HG03558 (cell line): ENCODE measurements around the gene RFT1.

ENCODE experiments used
- ATAC-seq: cut with Tn5 transposase; IDR thresholded peaks from one replicate; pipeline ENCODE4 v1.9.1; 2021; ENCODE audit warnings: moderate number of reproducible peaks; ENCODE audit not compliant: unreplicated experiment; ENCODE audit errors: extremely low read depth

Gene RFT1

GRCh38 chr3:53100818-53101466, 29.3 kb downstream of the RFT1 start:
- ATAC-seq = no peak

- no peak for ATAC-seq
Observed at GRCh38 chr3:53097887-53098286, 32.3 kb downstream of the RFT1 start.

- ATAC-seq = no peak
Observed at GRCh38 chr3:53092942-53093341, 37.3 kb downstream of the RFT1 start.

- no peak for ATAC-seq
Observed at GRCh38 chr3:53092216-53092615, 38.0 kb downstream of the RFT1 start.

GRCh38 chr3:53091011-53091410, 39.2 kb downstream of the RFT1 start:
- ATAC-seq = no peak

GRCh38 chr3:53089511-53089910, 40.7 kb downstream of the RFT1 start:
- ATAC-seq = no peak

- ATAC-seq = no peak
Observed at GRCh38 chr3:53085476-53085875, 44.8 kb downstream of the RFT1 start.

- no peak for ATAC-seq
Observed at GRCh38 chr3:53084310-53085001, 45.8 kb downstream of the RFT1 start.

- ATAC-seq = no peak
Observed at GRCh38 chr3:53083949-53084309, 46.3 kb downstream of the RFT1 start.

- ATAC-seq = no peak
Observed at GRCh38 chr3:53083521-53083920, 46.7 kb downstream of the RFT1 start.

GRCh38 chr3:53082736-53083135, 47.5 kb downstream of the RFT1 start:
- no peak for ATAC-seq

GRCh38 chr3:53081318-53081717, 48.9 kb downstream of the RFT1 start:
- ATAC-seq = no peak

GRCh38 chr3:53080612-53081205, 49.5 kb downstream of the RFT1 start:
- no peak for ATAC-seq

- ATAC-seq = no peak
Observed at GRCh38 chr3:53079791-53080555, 50.3 kb downstream of the RFT1 start.

- no peak for ATAC-seq
Observed at GRCh38 chr3:53079147-53079546, 51.1 kb downstream of the RFT1 start.

- no peak for ATAC-seq
Observed at GRCh38 chr3:53078656-53079055, 51.6 kb downstream of the RFT1 start.

GRCh38 chr3:53077476-53078220, 52.6 kb downstream of the RFT1 start:
- no peak for ATAC-seq

GRCh38 chr3:53075743-53076140, 54.5 kb downstream of the RFT1 start:
- ATAC-seq = no peak

GRCh38 chr3:53074761-53075742, 55.2 kb downstream of the RFT1 start:
- ATAC-seq = no peak
